CD4-positive, alpha-beta T cell treated with Interleukin-17A for 1 hour (primary cell): Measurements from ENCODE around the gene LRBA.

Experiments used
- DNase-seq: peaks from one replicate; pipeline ENCODE4 v3.0.0-alpha.2; 2020

Gene LRBA

GRCh38 chr4:150342945-150343344 lies 672.1 kb downstream of the LRBA start:
- no peak for DNase-seq

DNA sequence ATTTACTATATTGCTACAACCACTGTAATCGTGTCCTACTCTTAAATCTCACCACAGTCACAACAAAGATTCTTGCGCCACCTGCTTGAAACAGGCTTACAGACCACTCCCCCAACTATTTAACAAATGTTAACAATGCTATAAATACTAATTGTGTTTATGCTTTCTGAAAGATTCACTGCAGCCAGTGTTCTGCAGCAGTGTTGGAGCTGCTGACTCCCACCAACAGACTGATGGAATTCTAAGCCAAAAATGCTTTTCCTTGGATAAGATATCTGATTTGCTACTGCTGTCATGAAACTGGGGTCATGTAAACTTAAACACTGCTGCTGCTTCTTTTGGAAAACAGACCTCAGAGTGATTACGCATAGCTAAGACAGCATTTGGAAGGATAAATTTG lies 677.4 kb downstream of the LRBA start:
- DNase-seq, result no peak

DNA sequence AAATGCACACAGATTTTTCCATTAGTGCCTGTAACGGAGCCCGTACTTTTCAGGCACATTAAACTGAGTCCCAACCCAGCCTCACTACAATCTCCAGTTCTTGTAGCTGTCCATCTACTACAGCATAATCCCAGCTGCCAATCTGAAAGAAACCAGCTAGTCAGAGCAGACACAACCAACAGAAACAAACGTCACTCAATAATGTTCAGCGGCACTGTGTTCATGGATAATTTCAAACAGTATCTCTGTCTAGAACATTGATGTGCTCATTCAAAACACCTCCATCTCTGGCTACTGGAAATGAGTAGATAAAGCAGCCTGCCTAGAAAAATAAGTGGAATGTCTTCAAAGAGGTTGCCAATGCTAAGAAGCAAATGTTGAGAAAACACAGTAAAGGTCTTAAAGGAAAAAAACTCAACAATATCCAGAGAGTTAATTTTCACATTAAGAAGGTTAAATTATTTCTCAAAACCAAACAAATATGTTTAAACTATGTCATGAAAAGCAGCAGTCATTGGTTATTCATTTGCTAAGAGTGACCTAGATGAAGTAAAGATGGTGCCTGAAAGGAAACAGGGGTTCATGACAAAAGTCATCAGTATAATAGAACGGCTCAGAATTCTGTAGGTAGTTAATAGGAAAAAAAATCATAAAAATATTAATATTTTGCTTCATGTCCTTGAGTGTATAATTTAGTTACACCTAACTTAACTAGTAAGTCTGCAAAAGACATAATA lies 678.2 kb downstream of the LRBA start:
- DNase-seq, result no peak

GRCh38 chr4:150332961-150333360 lies 682.1 kb downstream of the LRBA start:
- DNase-seq, result no peak

GRCh38 chr4:150332086-150332485 lies 683.0 kb downstream of the LRBA start:
- no peak for DNase-seq

DNA sequence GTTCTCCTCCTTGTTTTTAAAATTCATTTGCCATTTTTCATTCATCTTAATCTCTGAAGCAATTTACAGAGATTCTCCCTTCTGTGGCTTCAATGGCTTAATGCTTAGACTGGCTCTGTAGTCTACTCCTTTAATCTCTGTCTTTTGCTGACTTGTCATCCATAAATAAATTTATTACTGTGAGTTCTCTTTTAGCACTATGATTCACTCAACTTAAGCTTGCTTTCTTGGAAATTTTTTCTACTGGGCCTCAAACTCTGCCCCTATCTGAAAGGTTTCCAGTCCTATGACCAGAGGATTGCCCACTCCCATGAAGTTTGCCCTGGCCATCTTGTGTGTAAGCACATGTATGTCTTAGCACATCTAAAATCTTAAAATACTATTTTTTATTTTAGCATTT lies 685.7 kb downstream of the LRBA start:
- no peak for DNase-seq

GRCh38 chr4:150328496-150328895 lies 686.6 kb downstream of the LRBA start:
- DNase-seq, result no peak

DNA sequence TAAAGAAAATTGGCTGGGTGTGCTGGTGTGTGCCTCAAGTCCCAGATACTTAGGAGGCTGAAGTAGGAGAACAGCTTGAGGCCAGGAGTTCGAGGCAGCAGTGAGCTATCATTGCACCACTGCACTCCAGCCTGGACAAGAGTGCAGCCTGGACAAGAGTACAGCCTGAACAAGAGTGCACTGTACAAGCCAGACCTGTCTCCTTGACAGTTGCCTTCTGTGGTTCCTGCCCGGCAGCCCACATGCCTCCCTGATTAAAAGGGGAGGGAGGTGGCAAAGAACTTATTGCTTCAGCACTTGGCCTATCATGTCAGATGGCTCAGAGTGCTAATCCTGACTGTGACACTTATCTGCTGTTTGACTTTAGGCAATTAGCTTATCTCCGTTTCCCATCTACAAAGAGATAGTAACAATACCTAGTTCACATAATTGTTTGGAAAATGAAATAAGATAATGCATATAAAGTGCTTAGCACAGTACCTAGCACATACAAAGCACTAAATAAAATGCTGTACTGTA lies 687.8 kb downstream of the LRBA start:
- DNase-seq, result no peak

- no peak for DNase-seq
These were observed 689.2 kb downstream of the LRBA start for GRCh38 chr4:150325872-150326271.

DNA sequence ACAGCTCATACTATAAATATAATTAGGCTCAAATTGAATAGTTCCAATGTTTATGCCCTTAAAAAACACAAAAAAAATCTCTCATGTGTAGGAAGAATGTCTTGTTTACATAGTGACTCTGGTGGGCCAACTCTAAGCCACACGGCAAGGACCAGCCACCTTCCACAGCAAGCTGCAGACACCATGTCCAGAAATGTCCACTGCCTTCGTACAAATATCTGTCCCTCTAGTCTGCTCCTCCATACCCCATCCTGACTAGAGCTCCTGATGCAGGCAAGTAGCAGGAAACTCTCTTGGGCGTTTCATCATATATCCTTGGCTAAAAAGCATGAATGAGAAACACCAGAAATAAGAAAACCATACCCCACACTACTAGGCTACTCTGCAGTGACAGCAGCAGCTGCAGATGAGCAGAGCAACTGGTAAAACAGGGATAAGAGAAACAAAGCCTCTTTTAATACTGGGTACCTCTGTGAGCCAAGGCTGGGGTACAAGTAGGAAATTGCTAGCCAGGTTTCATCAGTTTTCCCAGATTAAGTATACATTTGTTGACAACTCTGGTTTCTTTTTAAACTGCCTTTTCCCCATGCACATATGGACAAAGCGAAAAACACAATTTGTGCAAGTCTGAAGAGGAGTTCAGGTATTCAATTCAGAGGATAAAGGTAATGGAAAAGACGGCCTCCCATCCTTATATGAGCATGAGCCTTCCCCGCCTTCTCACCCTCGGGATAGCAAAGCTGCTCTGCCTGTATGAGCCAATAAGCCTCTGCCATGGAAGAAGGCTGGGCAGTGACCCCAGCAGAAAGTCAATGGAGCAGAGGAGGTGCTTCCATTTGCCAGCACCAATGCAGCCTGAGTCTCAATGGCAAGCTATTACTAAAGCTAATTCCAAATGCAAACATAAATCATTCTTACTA lies 691.4 kb downstream of the LRBA start:
- DNase-seq, result no peak

- no peak for DNase-seq
These were observed 692.4 kb downstream of the LRBA start for GRCh38 chr4:150322646-150323045.

DNA sequence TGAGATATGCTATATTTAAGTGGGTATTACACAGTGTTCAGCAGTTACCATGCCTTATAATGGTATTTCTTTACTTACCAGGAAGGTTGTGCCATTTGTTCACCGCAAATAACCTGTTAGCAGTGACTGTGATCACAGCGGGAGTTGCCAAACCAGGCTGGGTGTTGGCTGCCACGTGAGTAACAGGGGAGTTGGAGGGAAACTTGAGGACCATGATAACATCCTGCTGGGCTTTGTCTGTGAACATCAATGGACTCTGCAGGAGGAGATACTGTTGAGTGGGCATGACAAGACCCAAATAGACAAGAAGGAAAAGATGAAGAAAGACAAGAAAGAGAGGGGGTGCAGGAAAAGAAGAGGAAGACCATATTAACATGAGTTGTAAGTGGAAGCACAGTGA lies 694.0 kb downstream of the LRBA start:
- DNase-seq, result no peak

DNA sequence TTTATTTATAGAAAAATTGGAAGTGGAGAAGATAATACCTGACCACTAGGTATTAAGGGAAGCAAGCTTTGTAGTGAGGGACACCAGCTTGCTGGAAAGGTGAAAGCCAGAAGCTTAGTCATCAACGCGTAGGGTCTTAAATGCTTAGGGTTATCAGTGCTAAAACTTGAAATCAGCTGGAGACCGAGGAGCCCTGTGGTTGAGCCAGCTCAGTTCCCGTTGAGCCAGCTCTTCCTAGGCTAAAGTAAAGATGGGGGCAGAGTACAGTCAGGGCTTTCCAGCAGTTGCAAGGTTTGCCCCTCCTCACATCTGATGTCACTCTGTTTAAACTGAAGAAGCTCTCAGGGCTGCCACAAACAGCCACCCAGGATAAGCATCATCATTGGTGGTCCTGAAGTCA lies 696.1 kb downstream of the LRBA start:
- DNase-seq, result no peak

DNA sequence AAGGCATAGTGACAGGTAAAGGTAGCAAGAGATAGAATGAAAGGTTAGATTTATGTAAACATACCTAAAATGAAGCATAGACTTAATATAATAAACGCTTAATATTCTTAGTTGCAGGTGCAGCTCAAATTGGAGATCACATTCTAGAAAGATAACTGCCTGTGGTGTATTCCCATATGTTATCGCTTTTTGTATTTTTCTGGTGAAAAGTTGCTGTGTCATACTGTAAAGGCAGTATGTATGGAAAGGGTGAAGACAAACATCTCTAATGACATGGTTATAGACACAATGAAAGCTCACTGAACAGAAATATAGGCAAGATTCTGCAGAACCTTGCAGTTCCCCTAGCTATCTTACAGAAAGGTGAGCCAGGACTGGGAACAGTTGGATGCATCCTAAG lies 696.6 kb downstream of the LRBA start:
- no peak for DNase-seq

GRCh38 chr4:150316332-150317205 lies 698.5 kb downstream of the LRBA start:
- DNase-seq, result no peak

DNA sequence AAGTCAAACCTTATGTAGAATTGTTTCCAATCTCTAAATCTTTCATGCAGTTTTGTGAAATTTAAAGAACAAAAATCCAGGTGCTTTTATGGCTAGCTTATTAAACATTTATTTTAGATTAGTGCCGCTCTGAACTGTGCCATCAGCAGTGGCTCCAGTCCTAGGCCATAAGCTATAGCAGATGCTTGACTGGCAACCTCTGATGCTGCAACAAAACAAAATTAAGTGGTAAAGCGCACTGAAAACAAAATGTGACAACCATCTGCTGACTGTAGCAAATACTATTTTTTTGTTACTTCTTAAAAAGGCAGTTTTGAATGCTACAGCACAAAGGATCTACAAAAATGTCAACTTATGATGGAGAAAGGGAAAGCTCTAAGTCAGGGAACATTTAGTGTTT lies 699.4 kb downstream of the LRBA start:
- no peak for DNase-seq

DNA sequence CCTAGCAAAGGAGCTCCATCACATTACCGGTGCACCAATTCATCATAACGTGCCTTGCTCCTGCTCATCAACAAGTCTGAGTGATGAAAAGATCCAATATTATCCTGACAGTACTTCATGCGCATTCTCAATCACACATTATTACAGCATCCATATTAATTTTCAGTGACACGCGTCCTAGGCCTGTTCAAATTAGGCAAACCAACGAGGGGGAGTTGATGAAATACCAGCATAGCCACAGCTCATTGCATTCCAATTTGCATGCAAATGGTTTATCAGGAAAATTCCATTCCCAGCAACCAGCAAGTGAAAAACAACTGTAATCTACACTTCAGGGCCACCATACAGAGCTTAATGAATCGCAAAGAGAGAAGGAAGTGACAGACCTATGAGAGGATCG lies 699.9 kb downstream of the LRBA start:
- no peak for DNase-seq

- DNase-seq, result no peak
These were observed 701.1 kb downstream of the LRBA start for GRCh38 chr4:150314031-150314430.

- no peak for DNase-seq
These were observed 704.8 kb downstream of the LRBA start for GRCh38 chr4:150310159-150310895.

DNA sequence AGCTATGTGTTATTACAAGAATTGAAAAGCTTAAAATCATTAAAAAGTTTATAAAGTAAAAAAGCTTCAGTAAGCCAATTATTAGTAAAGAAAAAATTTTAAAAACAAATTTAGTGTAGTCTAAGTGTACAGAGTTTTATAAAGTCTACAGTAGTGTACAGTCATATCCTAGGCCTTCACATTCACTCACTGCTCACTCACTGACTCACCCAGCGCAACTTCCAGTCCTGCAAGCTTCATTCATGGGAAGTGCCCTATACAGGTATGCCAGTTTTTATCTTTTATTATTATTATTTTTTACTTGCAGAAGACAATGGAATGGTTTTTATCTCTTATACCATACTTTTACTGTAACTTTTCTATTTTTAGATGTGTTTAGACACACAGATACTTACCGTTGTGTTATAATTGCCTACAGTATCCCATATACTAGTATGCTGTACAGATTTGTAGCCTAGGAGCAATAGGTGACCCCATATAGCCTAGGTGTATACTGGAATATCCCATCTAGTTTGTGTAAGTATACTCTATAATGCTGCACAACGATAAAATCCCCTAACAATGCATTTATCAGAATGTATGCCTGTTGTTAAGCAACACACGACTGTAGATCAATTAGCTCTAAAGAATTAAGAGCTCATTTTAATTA lies 706.1 kb downstream of the LRBA start:
- no peak for DNase-seq

DNA sequence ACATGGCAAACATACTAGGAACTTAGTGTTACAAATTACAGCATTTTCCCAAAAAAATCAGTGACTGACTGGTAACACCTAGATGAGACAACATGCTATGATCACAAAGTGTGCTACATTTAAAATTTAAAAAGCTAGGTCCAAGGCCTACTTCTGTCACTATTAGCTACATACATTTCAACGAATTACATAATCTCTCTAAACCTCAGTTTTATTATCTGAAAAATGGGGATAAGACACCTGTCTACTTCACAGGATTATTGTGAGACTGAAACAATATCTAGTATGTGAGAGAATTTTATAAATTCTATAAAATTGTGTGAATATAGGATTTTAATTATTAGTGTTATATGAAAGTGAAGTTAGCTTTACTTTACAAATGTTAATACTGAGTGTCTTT lies 708.4 kb downstream of the LRBA start:
- no peak for DNase-seq

DNA sequence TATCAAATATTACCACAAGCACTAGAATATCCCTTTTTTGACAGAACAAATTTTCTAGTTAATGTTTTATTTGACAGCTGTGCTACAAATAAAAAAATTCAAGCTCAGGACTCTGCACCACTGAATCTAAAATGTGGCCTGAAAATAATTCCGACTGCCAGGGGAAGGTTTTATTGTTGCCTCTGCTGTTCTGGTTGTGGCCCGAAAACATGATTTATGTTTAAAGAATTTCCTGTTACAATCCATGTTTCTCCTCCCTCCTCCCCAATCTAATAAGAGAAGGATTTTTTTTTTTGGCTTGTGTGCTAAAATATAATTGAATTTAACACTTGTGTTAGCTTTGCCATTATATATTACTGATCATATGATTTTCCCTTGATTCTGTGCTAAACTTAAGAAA lies 709.1 kb downstream of the LRBA start:
- DNase-seq, result no peak
